HepG2 (cell line): ENCODE measurements around the gene MYO7B.

Source experiments
- EZH2 ChIP-seq: conservative IDR thresholded peaks from 2 replicates; pipeline ENCODE4 v1.6.1; 2012; ENCODE audit warnings: mild to moderate bottlenecking, low read depth, low read length, moderate library complexity
- HOMEZ ChIP-seq: IDR thresholded peaks from 2 replicates; pipeline ENCODE4 v1.6.1; 2016; ENCODE audit warnings: low read depth
- MXI1 ChIP-seq: IDR thresholded peaks from 3 replicates; pipeline ENCODE4 v1.6.1; 2012; ENCODE audit warnings: low read depth, low read length, inconsistent platforms, borderline replicate concordance
- NFIC ChIP-seq: IDR thresholded peaks from 2 replicates; pipeline ENCODE4 v1.6.1; 2012; ENCODE audit warnings: mild to moderate bottlenecking, low read length, inconsistent platforms
- PREB ChIP-seq: sonication (generic); formaldehyde crosslinking; IDR thresholded peaks from 2 replicates; pipeline ENCODE4 v1.4.0; 2020; ENCODE audit warnings: missing genetic modification reagents
- REPIN1 ChIP-seq: sonication (generic); formaldehyde crosslinking; IDR thresholded peaks from 2 replicates; pipeline ENCODE4 v1.8.0; 2022; ENCODE audit warnings: missing genetic modification reagents, low read depth, mild to moderate bottlenecking, borderline replicate concordance
- RXRB ChIP-seq: IDR thresholded peaks from 2 replicates; pipeline ENCODE4 v1.6.1; 2016; ENCODE audit warnings: borderline replicate concordance, missing genetic modification reagents, missing compliant biosample characterization
- TARDBP ChIP-seq: sonication (generic); formaldehyde crosslinking; IDR thresholded peaks from 2 replicates; pipeline ENCODE4 v1.8.0; 2022; ENCODE audit warnings: mild to moderate bottlenecking, missing genetic modification reagents
- USF2 ChIP-seq, 2 experiments: sonication (generic) in 1 of 2; formaldehyde crosslinking in 1 of 2; IDR thresholded peaks; 2 replicates each; pipeline versions ENCODE4 v1.5.1 to v1.6.1; 2011 to 2020; ENCODE audit warnings: borderline replicate concordance in 1 of 2, low read depth in 1 of 2, low read length in 1 of 2, mild to moderate bottlenecking in 1 of 2, missing genetic modification reagents in 1 of 2, moderate library complexity in 1 of 2
- ZKSCAN5 ChIP-seq: sonication (generic); formaldehyde crosslinking; IDR thresholded peaks from 2 replicates; pipeline ENCODE4 v1.5.1; 2020; ENCODE audit warnings: mild to moderate bottlenecking, missing genetic modification reagents
- ZNF605 ChIP-seq: sonication (generic); formaldehyde crosslinking; IDR thresholded peaks from 2 replicates; pipeline ENCODE4 v1.8.0; 2022; ENCODE audit warnings: mild to moderate bottlenecking, missing genetic modification reagents

GRCh38 chr2:127614246-127614645 lies 78.8 kb downstream of the MYO7B start:
- TF ChIP-seq MXI1 (no peak), EZH2 (no peak), ZKSCAN5 (CRISPR knock-in tag) (no peak), NFIC (no peak), REPIN1 (no peak), USF2 (IDR thresholded peaks at IDR 0.05; ENCODE audit: low read depth, low read length) (no peak), USF2 (CRISPR knock-in tag; IDR thresholded peaks at IDR 0.05; ENCODE audit: borderline replicate concordance) (no peak), RXRB (no peak), PREB (CRISPR knock-in tag) (no peak), HOMEZ (CRISPR knock-in tag) (no peak), ZNF605 (no peak), TARDBP (CRISPR knock-in tag) (no peak)
